8988T (cell line): ENCODE results near the gene OPN1SW.

Experiments used
- DNase-seq: peaks from one replicate; pipeline ENCODE4 v3.0.0; 2011

OPN1SW gene

DNA sequence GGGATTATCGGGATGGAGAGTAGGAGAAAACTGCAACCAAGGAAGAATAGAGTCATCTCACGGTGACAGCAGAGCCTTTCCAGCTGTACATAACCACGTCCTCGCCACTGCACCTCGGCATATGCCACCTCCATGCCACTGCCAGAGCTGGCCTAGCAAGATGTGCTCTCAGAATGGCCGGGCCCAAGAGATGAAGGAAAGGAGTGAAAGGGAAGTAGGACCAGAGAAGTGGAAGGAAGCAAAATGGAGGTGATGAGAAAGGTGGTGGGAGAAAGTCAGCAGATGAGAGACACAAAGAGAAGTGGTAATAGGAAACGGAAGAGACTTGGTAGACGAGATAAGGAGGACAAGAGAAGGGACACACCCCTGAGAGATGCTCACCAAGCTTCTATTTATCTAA is 44.4 kb downstream of the OPN1SW start:
- DNase-seq, result no peak

DNA sequence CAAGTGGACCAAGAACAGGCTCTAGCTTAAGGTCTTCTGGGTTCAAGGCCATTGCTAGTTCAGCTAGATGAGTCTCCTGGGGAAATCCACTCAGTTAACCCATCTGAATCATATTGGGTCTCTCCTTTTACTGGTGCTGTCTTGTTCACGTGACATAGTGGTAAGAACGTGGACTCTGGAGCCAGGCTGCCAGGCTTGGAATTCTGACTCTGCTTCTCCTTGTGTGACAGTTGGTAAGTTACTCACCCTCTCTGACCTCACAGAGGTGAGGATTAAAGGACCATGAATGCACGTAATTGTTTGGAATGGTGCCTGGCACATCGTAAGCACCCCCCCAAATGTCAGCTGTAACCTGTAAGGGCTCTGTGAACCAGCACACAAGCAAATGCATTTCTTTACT is 46.1 kb downstream of the OPN1SW start:
- DNase-seq, result no peak

DNA sequence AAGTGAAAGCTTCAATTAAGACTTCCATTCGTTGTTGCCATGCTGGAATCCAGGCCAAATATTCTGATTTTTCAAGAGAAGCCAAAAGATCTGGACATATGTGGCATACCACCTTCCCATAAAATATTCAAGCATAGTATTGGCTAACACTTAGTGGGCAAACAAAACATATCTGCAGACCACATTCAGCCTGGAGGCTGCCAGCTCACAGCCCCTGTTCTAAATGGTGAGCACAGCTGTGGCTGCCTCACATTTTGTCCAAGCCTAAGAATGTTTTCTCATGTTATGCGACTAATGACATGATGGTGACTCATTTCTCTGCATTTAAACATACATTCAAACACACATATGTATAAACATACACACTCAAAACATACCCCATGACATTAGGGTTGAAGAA is 47.0 kb downstream of the OPN1SW start:
- no peak for DNase-seq

DNA sequence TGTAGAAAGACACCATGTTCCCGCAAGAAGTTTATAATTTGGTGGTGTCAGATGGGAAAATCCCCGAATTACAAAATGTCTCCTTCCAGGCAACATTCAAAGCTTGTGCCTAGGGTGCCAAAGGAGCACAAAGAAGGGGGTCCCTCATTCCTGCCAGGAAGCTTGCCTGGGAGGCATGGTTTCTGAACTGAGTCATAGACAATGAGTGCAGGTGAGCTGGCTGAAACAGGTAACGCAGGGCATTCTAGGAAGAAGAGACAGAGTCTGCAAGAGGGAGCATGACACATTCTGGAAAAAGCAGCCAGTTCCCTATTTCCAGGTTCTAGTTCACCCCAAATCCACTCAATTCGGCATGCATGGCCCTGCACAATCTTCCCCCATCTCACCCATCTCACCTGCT is 48.4 kb downstream of the OPN1SW start:
- no peak for DNase-seq

DNA sequence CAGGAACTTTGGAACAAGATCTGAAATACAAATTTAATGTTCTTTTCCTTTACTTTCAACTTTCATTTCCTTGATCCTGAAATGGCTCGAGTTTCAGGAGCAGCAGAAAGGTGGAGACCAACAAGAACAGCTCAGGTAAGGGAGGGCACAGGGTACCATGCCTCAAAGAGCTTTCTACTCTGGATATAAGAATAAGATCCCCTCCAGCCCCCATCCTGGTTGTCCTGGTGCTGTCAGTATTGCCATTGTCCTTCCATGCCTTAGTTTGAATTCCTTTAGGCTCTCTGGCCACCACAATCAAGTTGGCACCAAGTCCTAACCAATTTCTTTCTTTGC is 48.9 kb downstream of the OPN1SW start:
- DNase-seq, result no peak

DNA sequence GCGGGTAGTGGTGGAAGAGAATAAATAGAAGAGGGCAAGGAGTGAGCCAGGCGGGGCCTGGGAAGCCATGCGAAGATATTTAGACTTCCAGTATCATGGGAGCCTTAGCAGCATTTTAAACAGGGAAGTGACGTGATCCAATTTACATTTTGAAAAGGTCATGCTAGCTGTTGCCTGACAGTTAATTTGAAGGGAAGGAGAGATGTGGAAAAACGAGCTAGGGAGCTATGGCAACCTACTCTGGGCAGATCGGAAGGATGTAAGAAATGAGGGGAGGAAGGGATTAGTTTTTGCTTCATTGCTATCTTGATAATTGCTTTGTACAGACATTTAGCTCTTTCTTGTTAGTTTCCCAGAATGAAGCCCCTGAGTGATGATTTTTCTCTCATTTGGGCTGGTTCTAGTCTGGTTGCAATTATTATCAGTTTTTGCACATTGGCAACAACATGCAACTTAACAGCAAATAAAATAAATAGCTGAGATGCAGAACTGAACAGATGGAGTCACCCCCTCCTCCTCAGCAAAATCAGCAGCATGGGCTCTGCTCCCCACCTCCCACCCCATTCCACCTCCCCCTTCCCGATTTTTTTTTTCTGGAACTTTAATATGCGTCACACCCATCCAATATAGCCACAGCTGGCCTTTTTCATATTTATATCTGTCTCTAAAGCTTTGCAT is 49.4 kb downstream of the OPN1SW start:
- no peak for DNase-seq

DNA sequence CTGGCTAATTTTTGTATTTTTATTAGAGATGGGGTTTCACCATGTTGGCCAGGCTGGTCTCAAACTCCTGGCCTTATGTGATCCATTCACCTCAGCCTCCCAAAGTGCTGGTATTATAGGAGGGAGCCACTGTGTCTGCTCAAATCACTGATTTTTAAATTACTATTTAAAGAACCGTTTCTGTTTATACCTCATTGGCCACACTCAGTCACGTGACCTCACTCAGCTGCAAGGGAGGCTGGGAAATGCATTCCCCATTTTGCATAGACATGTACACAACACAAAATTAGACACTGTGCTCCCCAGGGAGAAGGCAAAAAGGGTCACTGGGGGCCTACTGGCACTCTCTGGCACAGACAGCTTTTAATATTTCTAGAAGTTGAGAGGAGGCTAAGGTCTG is 50.1 kb downstream of the OPN1SW start:
- no peak for DNase-seq

DNA sequence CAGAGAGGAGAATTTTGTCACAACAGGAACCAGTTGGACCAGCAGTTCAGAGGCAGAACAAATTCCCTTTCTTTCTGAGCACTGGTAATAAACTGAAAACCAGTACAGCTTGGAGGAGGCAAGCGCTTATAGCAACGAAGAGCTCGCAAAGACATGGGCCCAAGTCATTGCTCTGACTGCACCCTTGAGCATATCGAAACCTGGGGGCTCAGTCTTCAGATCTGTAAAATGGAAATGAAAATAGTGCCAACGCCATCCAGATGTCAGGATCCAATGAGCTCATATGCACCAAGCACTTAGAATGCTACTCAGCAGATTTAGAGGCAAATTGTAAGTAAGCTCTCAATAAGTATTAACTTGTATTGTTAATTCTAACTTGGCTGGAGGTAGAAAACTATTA is 50.9 kb downstream of the OPN1SW start:
- DNase-seq, result no peak
